Measurements from ENCODE around the gene CCDC138.

Gene CCDC138

GRCh38 chr2:108829578-108830310, 43.2 kb downstream of the CCDC138 start:
- no peak for DNase-seq

DNA sequence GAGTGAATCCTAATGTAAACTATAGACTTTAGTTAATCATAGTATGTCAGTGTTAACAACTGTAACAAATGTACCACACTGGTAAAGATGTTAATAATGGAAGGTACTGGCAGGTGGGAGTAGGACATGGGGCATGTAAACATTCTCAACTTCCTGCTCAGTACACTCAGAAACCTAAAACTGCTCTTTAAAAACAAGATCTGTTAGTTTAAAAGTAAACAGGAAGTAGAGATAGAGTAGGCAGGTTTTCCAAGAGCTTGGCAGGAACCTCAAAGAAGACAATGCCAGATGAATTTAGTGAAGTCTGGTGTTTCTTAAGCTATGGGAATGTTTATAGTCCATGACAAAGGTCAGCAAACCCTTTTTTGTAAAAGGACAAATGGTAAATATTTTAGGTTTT, 46.6 kb downstream of the CCDC138 start:
- no peak for DNase-seq

DNA sequence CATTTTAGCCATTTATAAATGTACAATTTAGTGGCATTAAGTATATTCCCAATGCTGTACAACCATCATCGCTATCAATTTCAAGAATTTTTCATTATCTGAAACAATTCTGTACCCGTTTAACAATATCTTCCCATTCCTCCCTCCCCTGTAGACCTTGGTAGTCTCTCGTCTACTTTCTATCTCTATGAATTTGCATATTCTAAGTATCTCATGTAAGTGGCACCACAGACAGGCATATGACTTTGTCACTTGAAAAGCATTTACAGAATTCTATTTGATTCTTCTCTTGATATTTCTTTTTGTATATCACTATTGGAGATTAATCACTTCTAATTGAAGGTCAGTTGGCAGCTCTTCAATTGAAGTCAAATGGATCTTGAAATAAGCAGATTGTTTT, 48.0 kb downstream of the CCDC138 start:
- no peak for DNase-seq

DNA sequence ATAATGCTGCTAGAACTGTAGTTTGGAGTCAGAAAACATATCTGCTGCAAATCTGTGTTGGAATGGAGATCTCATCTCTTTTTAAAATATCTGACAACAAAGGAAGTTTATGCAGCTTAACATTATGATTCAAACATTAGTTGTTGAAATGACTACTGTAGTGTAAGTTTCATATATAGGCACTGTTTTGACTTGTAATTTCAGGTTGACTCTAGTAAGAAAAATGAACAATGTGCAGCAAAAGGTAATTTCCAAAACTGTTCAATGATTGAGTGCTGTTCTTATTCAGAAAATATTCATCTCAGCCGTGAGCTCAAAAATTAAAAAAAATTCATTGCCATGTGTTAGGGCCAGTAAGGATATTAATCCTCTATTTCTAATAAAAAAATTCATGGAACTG, 48.5 kb downstream of the CCDC138 start:
- DNase-seq, result no peak

GRCh38 chr2:108837198-108837597, 50.6 kb downstream of the CCDC138 start:
- no peak for DNase-seq

DNA sequence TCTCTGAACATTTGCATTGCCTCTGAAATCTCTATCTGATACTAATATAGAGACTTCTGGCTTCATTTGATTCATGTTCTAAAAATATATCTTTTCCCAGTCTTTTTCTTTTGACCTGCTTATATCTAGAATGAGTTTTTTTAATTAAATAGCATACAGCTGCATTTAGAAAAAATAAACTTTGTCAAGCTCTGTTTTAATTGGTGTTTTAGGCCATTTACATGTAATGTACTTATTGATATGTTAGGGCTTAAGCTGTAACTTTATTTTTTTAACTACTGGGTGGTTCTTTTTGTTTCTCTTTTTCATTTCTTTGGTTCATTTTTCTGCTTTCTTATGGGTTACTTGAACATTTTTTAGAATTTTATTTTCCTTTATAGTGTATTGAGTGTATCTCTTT, 54.9 kb downstream of the CCDC138 start:
- no peak for DNase-seq

- DNase-seq, result no peak
Measured at GRCh38 chr2:108845923-108846322, 59.4 kb downstream of the CCDC138 start.

DNA sequence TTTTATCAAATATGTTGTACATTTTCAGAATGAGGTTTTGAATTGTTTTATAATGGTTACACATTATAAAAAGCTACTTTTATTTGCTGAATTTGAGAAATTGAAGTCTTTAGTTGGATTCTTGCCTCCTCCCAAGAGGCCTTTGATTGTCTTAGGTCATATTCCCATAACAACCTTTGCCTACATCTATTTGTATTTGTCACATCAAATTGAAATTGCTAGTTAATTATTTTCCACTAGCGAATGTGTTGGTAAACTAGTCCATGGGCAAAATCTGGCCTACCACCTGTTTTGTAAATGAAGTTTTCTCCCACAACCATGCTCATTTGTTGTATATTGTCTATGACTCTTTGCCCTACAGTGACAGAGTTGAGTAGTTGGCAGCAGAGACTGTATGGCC, 60.4 kb downstream of the CCDC138 start:
- DNase-seq, result no peak

DNA sequence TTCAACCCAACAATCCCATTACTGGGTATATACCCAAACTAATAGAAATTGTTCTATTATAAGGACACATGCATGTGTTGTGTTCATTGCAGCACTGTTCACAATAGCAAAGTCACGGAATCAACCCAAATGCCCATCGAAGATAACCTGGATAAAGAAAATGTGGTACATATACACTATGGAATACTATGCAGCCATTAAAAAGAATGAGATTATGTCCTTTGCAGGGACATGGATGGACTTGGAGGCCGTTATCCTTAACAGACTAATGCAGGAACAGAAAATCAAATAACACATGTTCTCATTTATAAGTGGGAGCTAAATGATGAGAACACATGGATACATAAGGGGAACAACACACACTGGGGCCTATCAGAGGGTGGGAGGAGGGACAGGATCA, 65.8 kb downstream of the CCDC138 start:
- DNase-seq, result no peak

- DNase-seq, result no peak
Measured at GRCh38 chr2:108853421-108853820, 66.8 kb downstream of the CCDC138 start.

DNA sequence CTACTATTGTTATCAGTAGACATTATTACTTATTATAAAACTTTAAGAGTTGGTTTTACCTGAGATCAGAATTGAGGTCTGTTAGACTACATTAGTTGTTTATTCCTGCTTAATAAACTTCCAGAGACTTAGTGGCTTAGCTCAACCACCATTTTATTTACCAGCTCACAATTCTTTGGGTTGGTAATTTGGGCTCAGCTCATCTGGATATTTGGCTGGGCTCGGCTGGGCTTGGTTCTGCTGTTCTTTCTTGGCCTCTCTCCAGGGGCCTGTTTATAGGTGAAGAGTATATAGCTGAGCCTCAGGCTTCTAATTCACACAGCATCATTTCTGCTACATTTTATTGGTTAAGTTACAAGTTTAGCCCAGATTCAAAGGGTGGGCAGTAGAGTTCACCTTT, 67.9 kb downstream of the CCDC138 start:
- DNase-seq, result no peak

- DNase-seq, result peak in 1 of 2 donors; percentile 48
Measured at GRCh38 chr2:108855194-108855593, 68.6 kb downstream of the CCDC138 start.

DNA sequence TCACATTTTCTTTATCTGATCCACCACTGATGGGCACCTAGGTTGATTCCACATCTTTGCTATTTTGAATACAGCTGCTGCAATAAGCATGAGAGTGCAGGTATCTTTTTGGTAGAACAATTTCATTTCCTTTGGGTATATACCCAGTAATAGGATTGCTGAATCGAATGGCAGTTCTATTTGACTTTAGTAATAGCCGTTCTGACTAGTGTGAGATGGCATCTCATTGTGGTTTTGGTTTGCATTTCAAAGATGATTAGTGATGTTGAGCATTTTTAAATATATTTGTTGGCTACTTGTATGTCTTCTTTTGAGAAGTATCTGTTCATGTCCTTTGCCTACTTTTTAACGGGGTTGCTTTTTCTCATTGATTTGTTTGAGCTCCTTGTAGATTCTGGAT, 72.3 kb downstream of the CCDC138 start:
- no peak for DNase-seq

GRCh38 chr2:108866041-108866440, 79.5 kb downstream of the CCDC138 start:
- no peak for DNase-seq

- DNase-seq, result no peak
Measured at GRCh38 chr2:108868911-108869310, 82.3 kb downstream of the CCDC138 start.

- no peak for DNase-seq
Measured at GRCh38 chr2:108869542-108869941, 83.0 kb downstream of the CCDC138 start.

DNA sequence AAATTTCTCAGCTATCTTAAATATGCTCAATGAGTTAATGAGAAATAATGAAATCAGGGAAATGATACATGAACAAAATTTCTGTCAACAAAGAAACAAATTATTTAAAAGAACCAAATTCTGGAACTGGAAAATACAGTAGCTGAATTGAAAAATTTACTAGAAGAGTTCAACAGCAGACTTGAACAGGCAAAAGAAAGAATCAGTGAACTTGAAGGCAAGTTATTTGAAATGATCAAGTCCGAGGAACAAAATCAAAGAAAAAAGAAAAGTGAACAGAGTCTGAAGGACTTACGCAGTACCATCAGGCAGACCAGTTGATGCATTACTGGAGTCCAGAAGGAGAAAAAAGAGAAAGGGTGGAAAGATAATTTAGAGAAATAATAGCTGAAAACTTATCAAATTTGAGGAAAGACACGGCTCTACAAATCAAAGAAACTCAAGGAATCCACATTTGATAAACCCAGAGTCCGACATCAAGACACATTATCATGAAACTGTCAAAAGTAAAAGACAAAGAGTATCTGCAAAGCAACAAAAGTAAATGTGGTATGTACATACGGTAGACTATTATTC, 83.6 kb downstream of the CCDC138 start:
- DNase-seq, result no peak

DNA sequence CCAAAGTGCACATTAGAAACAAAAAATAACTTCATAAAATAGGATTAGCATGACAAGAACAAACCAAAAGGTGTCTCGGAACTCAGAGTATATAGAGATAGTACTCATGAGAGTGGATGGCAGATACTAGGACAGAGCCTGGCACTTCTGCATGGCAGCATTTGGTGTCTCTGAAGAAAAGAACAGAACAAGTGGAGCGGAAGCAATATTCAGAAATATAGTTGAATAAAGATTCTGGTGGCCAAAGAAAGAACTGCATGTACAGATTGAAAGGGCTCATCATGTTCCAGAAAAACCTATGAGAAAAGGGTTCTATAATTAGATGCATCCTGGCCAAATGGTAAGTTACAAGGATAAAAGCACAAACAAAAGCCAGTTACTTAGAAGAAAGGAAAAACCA, 90.9 kb downstream of the CCDC138 start:
- no peak for DNase-seq

DNA sequence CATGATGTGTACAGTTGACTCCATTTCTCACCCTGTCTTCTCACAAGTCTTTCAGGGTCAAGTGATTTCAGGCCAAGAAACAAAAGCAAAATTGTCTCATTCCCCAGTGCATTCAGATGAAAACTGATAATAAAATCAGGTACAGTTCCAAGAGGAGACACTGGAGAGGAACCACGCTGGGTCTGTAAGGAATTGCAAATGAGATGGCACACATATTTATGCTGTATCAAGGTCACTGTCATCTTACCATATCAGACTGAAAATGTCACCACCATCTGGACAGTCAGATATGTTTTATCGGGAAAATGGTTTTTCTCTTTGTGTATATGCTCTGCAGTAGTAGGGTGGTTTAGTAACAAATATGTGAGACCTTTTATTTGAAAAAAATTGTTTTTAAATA, 91.7 kb downstream of the CCDC138 start:
- no peak for DNase-seq

GRCh38 chr2:108884619-108885018, 98.0 kb downstream of the CCDC138 start:
- DNase-seq, result no peak

GRCh38 chr2:108889907-108890306, 103.3 kb downstream of the CCDC138 start:
- DNase-seq, result no peak

DNA sequence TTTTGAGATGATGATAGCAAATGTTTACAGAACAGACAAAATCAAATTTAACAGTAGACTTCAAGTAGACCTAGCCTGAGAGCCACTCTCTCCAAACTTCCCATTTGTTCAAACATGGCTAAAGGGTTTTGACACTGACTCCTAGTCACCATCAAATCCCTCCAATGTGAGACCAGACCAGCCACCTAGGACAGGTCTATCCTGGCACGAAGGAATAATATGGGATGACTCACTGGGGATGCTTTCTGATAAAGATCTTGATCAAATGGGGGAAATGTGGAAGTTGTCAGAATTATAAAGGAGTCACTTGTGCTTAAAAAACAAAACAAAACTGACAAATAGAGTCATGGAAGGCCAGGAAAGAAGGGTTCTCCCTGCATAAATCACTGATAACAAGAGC, 106.7 kb downstream of the CCDC138 start:
- no peak for DNase-seq

- DNase-seq, result no peak
Measured at GRCh38 chr2:108894766-108895165, 108.2 kb downstream of the CCDC138 start.

DNA sequence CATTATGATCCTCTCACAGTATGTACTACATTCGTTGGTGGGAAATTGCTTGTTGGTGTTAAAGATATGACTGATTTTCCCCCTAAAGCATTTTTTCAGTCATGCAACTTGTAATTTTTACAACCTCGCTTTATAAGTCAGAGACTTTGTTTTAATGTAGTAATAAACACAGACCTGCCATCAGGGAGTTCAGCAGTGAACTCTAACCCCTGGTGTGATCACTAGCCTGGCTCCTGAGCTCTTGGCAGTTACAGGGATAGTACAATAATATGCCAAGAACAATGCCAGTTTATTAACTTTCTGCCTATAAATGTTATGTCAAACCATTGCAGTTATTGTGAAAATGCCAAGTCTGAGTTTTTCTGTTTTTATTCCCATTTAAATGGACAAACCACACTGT, 108.6 kb downstream of the CCDC138 start:
- DNase-seq, result no peak

DNA sequence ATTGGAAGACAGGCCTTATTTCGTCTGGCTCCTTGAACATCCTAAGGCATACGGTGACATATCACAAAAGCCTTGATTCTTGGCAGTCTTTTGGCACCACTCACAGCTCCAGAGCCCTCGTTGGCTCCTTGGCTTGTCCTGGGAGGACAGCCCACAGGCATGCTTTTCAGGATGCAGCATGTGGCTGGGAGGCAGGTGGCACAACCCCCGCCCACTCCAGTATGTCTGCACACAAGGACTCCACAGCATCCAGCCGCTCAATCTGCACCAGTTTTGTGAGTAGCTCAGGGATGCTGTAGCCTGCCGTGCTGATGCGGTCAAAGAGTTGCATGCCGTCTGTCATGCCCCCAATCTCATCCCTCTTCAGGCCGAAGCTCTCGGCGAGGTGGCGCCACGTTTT, 110.2 kb downstream of the CCDC138 start:
- DNase-seq, result no peak
